Activated CD8-positive, alpha-beta T cell treated with anti-CD3 and anti-CD28 coated beads, Interleukin-2, amount 10 ng/mL, durations not matched to agents 7 days and 5 days (primary cell): Measurements from ENCODE around the gene VIPR2. TPM values are rescaled to one million over a fixed set of nuclear protein-coding genes. Genes with fewer than 3 reads are reported as not detected.
"Not testable (repeated sequence)": the region's sequence is repeated elsewhere in the genome, so short reads cannot be mapped to it uniquely, and the experiment has no call there.

Experiments used
- ATAC-seq: fragments of 150-1000 bp; cut with Tn5 transposase; one replicate; pipeline ENCODE4 v1.10.0; 2021; ENCODE audit warnings: moderate library complexity
- CTCF ChIA-PET: fragments of 350-600 bp; sonication (Branson Sonifier 250); formaldehyde crosslinking; loops from one replicate; lab custom pipeline; 2021; ENCODE audit warnings: antibody characterized with exemption; lab: Charles Lee
- POLR2A ChIA-PET: fragments of 350-600 bp; sonication (Branson Sonifier 250); formaldehyde crosslinking; loops from one replicate; lab custom pipeline; 2021; ENCODE audit warnings: antibody characterized with exemption; lab: Charles Lee
- DNase-seq: peaks from one replicate; pipeline ENCODE4 v3.0.0-alpha.2; 2020
- H3K27ac Mint-ChIP-seq: one replicate; pipeline ENCODE4 v1.8.0; 2021; ENCODE audit warnings: mild to moderate bottlenecking, mixed read lengths
- H3K27me3 Mint-ChIP-seq: one replicate; pipeline ENCODE4 v1.8.0; 2021; ENCODE audit warnings: low read depth, mixed read lengths
- H3K36me3 Mint-ChIP-seq: one replicate; pipeline ENCODE4 v1.8.0; 2021; ENCODE audit warnings: low read depth, mixed read lengths
- H3K4me1 Mint-ChIP-seq: one replicate; pipeline ENCODE4 v1.8.0; 2021; ENCODE audit warnings: low read depth, mixed read lengths
- H3K4me3 Mint-ChIP-seq: one replicate; pipeline ENCODE4 v1.8.0; 2021; ENCODE audit warnings: mild to moderate bottlenecking, mixed read lengths
- H3K9me3 Mint-ChIP-seq: one replicate; pipeline ENCODE4 v1.8.0; 2022; ENCODE audit warnings: mixed read lengths; ENCODE audit not compliant: insufficient read depth
- total RNA-seq, 2 experiments: library from RNA; stranded (reverse); gene quantifications; one replicate each; pipeline ENCODE4 v1.2.3, GENCODE V29; 2021

Gene VIPR2
- total RNA-seq, 2 experiments from 2014 or later = not detected

GRCh38 chr7:159169391-159169790 lies 24.7 kb upstream of the VIPR2 start:
- ChIA-PET POLR2A (no interaction called here), CTCF (no interaction called here)
- H3K36me3 Mint-ChIP-seq = peaks cover 4% of the 10 kb centered on the region
- no peak overlapping the region for H3K4me3 Mint-ChIP-seq
- DNase-seq (no peak), ATAC-seq (no peak)
- peaks cover 17% of the 10 kb centered on the region for H3K9me3 Mint-ChIP-seq
- no peaks in the 10 kb centered on the region for H3K27me3 Mint-ChIP-seq
- peaks cover 2% of the 10 kb centered on the region for H3K4me1 Mint-ChIP-seq
- no peak overlapping the region for H3K27ac Mint-ChIP-seq

GRCh38 chr7:159167139-159167538 lies 22.5 kb upstream of the VIPR2 start:
- ChIA-PET CTCF (no interaction called here), POLR2A (no interaction called here)
- no peaks in the 10 kb centered on the region for H3K9me3 Mint-ChIP-seq
- H3K4me3 Mint-ChIP-seq = no peak overlapping the region
- no peak for ATAC-seq
- no peak for DNase-seq
- no peaks in the 10 kb centered on the region for H3K4me1 Mint-ChIP-seq
- no peaks in the 10 kb centered on the region for H3K27me3 Mint-ChIP-seq
- no peaks in the 10 kb centered on the region for H3K36me3 Mint-ChIP-seq
- no peak overlapping the region for H3K27ac Mint-ChIP-seq

- no peak for ATAC-seq
- no peak overlapping the region for H3K27ac Mint-ChIP-seq
- H3K9me3 Mint-ChIP-seq = no peaks in the 10 kb centered on the region
- no peak for DNase-seq
- no peak overlapping the region for H3K4me3 Mint-ChIP-seq
- H3K4me1 Mint-ChIP-seq = no peaks in the 10 kb centered on the region
- no peaks in the 10 kb centered on the region for H3K36me3 Mint-ChIP-seq
- ChIA-PET POLR2A (no interaction called here), CTCF (no interaction called here)
- no peaks in the 10 kb centered on the region for H3K27me3 Mint-ChIP-seq
These were observed 21.9 kb upstream of the VIPR2 start for GRCh38 chr7:159166530-159166929.

GRCh38 chr7:159165352-159165751 lies 20.7 kb upstream of the VIPR2 start:
- no peaks in the 10 kb centered on the region for H3K4me1 Mint-ChIP-seq
- H3K9me3 Mint-ChIP-seq = no peaks in the 10 kb centered on the region
- no peaks in the 10 kb centered on the region for H3K27me3 Mint-ChIP-seq
- DNase-seq (no peak), ATAC-seq (no peak)
- H3K27ac Mint-ChIP-seq = no peak overlapping the region
- H3K4me3 Mint-ChIP-seq = no peak overlapping the region
- CTCF ChIA-PET = no interaction called here
- H3K36me3 Mint-ChIP-seq = no peaks in the 10 kb centered on the region
- POLR2A ChIA-PET = no interaction called here

- DNase-seq, H3K27ac Mint-ChIP-seq, H3K4me3 Mint-ChIP-seq, H3K27me3 Mint-ChIP-seq, POLR2A ChIA-PET, CTCF ChIA-PET, H3K4me1 Mint-ChIP-seq, H3K36me3 Mint-ChIP-seq, ATAC-seq, H3K9me3 Mint-ChIP-seq: not testable (repeated sequence)
These were observed 19.1 kb upstream of the VIPR2 start for GRCh38 chr7:159163703-159164301.

- H3K4me3 Mint-ChIP-seq, H3K27me3 Mint-ChIP-seq, H3K4me1 Mint-ChIP-seq, DNase-seq, H3K36me3 Mint-ChIP-seq, H3K9me3 Mint-ChIP-seq, CTCF ChIA-PET, POLR2A ChIA-PET, ATAC-seq, H3K27ac Mint-ChIP-seq: not testable (repeated sequence)
These were observed 17.5 kb upstream of the VIPR2 start for GRCh38 chr7:159162050-159162626.

- H3K27ac Mint-ChIP-seq = no peak overlapping the region
- no peaks in the 10 kb centered on the region for H3K36me3 Mint-ChIP-seq
- H3K9me3 Mint-ChIP-seq = no peaks in the 10 kb centered on the region
- DNase-seq = no peak
- POLR2A ChIA-PET = no interaction called here
- H3K4me1 Mint-ChIP-seq = no peaks in the 10 kb centered on the region
- no peak overlapping the region for H3K4me3 Mint-ChIP-seq
- no peaks in the 10 kb centered on the region for H3K27me3 Mint-ChIP-seq
- no peak for ATAC-seq
- CTCF ChIA-PET = no interaction called here
These were observed 15.8 kb upstream of the VIPR2 start for GRCh38 chr7:159160450-159160849.

- POLR2A ChIA-PET = no interaction called here
- Mint-ChIP-seq H3K9me3 (no peaks in the 10 kb centered on the region), H3K4me3 (no peak overlapping the region)
These were observed 15.1 kb upstream of the VIPR2 start for GRCh38 chr7:159159731-159160130.

GRCh38 chr7:159158888-159159405 lies 14.3 kb upstream of the VIPR2 start:
- Mint-ChIP-seq H3K27me3 (no peaks in the 10 kb centered on the region), H3K36me3 (no peaks in the 10 kb centered on the region), H3K4me3 (no peak overlapping the region), H3K9me3 (no peaks in the 10 kb centered on the region), H3K4me1 (no peaks in the 10 kb centered on the region), H3K27ac (no peak overlapping the region)
- POLR2A ChIA-PET = no interaction called here
- no peak for ATAC-seq
- no peak for DNase-seq
- CTCF ChIA-PET = no interaction called here

More at GRCh38 chr7:159159731-159160130, 15.1 kb upstream of the VIPR2 start:
- no peaks in the 10 kb centered on the region for H3K27me3 Mint-ChIP-seq
- no peak for DNase-seq
- H3K4me1 Mint-ChIP-seq = no peaks in the 10 kb centered on the region
- H3K27ac Mint-ChIP-seq = no peak overlapping the region
- CTCF ChIA-PET = no interaction called here
- H3K36me3 Mint-ChIP-seq = no peaks in the 10 kb centered on the region
- ATAC-seq = no peak

- Mint-ChIP-seq H3K9me3 (no peaks in the 10 kb centered on the region), H3K4me1 (no peaks in the 10 kb centered on the region), H3K4me3 (no peak overlapping the region), H3K27ac (no peak overlapping the region), H3K36me3 (no peaks in the 10 kb centered on the region), H3K27me3 (no peaks in the 10 kb centered on the region)
- CTCF ChIA-PET = no interaction called here
- POLR2A ChIA-PET = no interaction called here
- ATAC-seq (no peak), DNase-seq (no peak)
These were observed 13.6 kb upstream of the VIPR2 start for GRCh38 chr7:159158125-159158887.

GRCh38 chr7:159157714-159158113 lies 13.0 kb upstream of the VIPR2 start:
- no peaks in the 10 kb centered on the region for H3K4me1 Mint-ChIP-seq
- ATAC-seq (no peak), DNase-seq (no peak)
- H3K27me3 Mint-ChIP-seq = no peaks in the 10 kb centered on the region
- H3K36me3 Mint-ChIP-seq = no peaks in the 10 kb centered on the region
- no peaks in the 10 kb centered on the region for H3K9me3 Mint-ChIP-seq
- POLR2A ChIA-PET = no interaction called here
- CTCF ChIA-PET = no interaction called here
- H3K27ac Mint-ChIP-seq = no peak overlapping the region
- H3K4me3 Mint-ChIP-seq = no peak overlapping the region
